ENCODE measurements around the gene OCLN. TPM values are rescaled to one million over a fixed set of nuclear protein-coding genes. Genes with fewer than 3 reads are reported as not detected.
A peak's percentile ranks its signal among the peaks of the same experiment; 100 is the strongest.
"Not testable (repeated sequence)": the region's sequence is repeated elsewhere in the genome, so short reads cannot be mapped to it uniquely, and the experiment has no call there.

Gene OCLN
- total RNA-seq, 1 experiment from 2014 or later: 56.7 TPM

DNA sequence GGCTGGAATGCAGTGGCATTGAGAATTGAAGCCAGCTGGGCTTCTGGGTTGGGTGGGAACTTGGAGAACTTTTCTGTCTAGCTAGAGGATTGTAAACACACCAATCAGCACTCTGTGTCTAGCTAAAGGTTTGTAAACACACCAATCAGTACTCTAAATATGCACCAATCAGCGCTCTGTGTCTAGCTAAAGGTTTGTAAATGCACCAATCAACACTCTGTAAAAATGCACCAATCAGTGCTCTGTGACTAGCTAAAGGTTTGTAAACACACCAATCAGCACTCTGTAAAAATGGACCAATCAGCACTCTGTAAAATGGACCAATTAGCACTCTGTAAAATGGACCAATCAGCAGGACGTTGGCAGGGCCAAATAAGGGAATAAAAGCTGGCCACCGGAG is 26.2 kb upstream of the OCLN start:
- H3K27ac ChIP-seq (ENCODE audit: low read depth, low read length); H3K4me1 ChIP-seq (ENCODE audit: control insufficient read depth in 1 of 2, insufficient read depth in 2 of 2, low read length in 2 of 2); ATAC-seq; H2AFZ ChIP-seq (ENCODE audit: low read depth, low read length, poor library complexity, severe bottlenecking); H3K79me2 ChIP-seq (ENCODE audit: insufficient read depth, low read length); H3K4me2 ChIP-seq (ENCODE audit: low read length); H3K36me3 ChIP-seq (ENCODE audit: control insufficient read depth in 1 of 2, insufficient read depth in 2 of 2, low read length in 2 of 2); DNase-seq (ENCODE audit: low read depth, low spot score); H4K20me1 ChIP-seq (ENCODE audit: insufficient read depth); CTCF ChIA-PET; H3K4me3 ChIP-seq (replicated peaks in 1 of 2; ENCODE audit: low read depth in 1 of 2, low read length in 2 of 2); H3K9me2 ChIP-seq (ENCODE audit: insufficient read depth); BruUV-seq (replicated peaks); H3K9ac ChIP-seq (ENCODE audit: low read length); POLR2A ChIA-PET; H3K27me3 ChIP-seq (ENCODE audit: insufficient read depth, low read length); RAD21 ChIA-PET (ENCODE audit: low non-redundant PET in 1 of 2, low total read pairs in 2 of 2, uncharacterized antibody in 2 of 2, unreplicated experiment in 2 of 2); H3K9me3 ChIP-seq (ENCODE audit: control insufficient read depth in 1 of 2, insufficient read depth in 1 of 2, low read depth in 1 of 2, low read length in 2 of 2): not testable (repeated sequence)
- intact Hi-C loops (cut with micrococcal nuclease): loop anchor here (1.0 kb wide), 1 partner anchor 26 kb away; the partner anchor contains the start of gene OCLN
- TF ChIP-seq SRF (IDR thresholded peaks at IDR 0.05; ENCODE audit: low read depth): 0 out of 2 replicates have a peak, but pooled peaks have one; percentile 41

DNA sequence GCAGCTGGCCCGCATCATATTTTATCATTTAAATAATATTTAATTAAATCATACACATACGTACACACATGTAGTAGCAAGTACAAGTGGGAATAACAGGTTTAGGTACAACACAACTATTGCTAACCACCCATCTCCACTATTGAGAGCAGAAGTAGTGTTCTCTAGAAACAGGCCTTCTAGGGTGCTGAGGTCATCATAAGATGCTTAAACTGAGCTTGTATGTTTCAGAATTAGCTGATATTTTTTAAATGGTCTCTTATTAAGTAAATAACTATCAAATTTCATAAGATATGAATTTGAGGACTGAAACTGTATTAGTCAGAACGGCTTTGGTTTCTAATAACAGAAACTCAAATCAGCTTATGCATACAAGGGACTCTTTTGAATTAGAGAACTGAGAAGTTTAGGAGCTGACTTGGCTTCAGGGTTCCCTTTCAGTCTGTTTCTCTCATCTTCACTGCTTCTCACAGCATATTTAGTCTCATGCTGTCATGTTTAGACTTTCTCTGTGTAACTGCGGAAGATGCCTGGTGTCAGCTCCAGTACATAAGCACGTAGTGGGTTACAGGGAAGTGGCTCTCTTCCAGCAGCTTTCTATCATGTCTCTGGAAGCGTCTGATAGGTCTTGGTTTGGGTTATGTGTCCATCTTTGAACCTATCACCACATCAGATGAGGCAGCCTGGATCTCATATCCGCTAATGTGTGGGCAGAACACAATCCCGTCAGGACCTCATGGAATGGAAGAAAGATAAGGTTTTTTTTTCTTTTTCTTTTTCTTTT is 25.0 kb upstream of the OCLN start:
- ATAC-seq (no peak), DNase-seq (ENCODE audit: low read depth, low spot score) (no peak)
- RAD21 ChIA-PET (ENCODE audit: low non-redundant PET in 1 of 2, low total read pairs in 2 of 2, uncharacterized antibody in 2 of 2, unreplicated experiment in 2 of 2): no interaction called here
- H3K27ac ChIP-seq (ENCODE audit: low read depth, low read length): no peak overlapping the region
- no peaks in the 10 kb centered on the region for H4K20me1 ChIP-seq (ENCODE audit: insufficient read depth)
- H3K4me3 ChIP-seq (replicated peaks in 1 of 2; ENCODE audit: low read depth in 1 of 2, low read length in 2 of 2): no peak overlapping the region
- no peaks in the 10 kb centered on the region for H3K9me3 ChIP-seq (ENCODE audit: control insufficient read depth in 1 of 2, insufficient read depth in 1 of 2, low read depth in 1 of 2, low read length in 2 of 2)
- H3K4me2 ChIP-seq (ENCODE audit: low read length): no peak overlapping the region
- H3K79me2 ChIP-seq (ENCODE audit: insufficient read depth, low read length): no peaks in the 10 kb centered on the region
- BruUV-seq (replicated peaks): no TSS peak
- no peaks in the 10 kb centered on the region for H3K36me3 ChIP-seq (ENCODE audit: control insufficient read depth in 1 of 2, insufficient read depth in 2 of 2, low read length in 2 of 2)
- CTCF ChIA-PET: no interaction called here
- H3K4me1 ChIP-seq (ENCODE audit: control insufficient read depth in 1 of 2, insufficient read depth in 2 of 2, low read length in 2 of 2): no peaks in the 10 kb centered on the region
- no peaks in the 10 kb centered on the region for H3K9me2 ChIP-seq (ENCODE audit: insufficient read depth)
- POLR2A ChIA-PET: no interaction called here
- H2AFZ ChIP-seq (ENCODE audit: low read depth, low read length, poor library complexity, severe bottlenecking): no peak overlapping the region
- no peaks in the 10 kb centered on the region for H3K27me3 ChIP-seq (ENCODE audit: insufficient read depth, low read length)
- no peak for TF ChIP-seq EZH2 (IDR thresholded peaks at IDR 0.05)
- TF ChIP-seq SRF (IDR thresholded peaks at IDR 0.05; ENCODE audit: low read depth): no peak
- TF ChIP-seq FOSL1 (IDR thresholded peaks at IDR 0.05; ENCODE audit: low read depth): no peak
- H3K9ac ChIP-seq (ENCODE audit: low read length): no peak overlapping the region
- intact Hi-C loops (cut with micrococcal nuclease): no loop called here
